ENCODE measurements around the gene FIS1.
"Not testable (repeated sequence)": the region's sequence is repeated elsewhere in the genome, so short reads cannot be mapped to it uniquely, and the experiment has no call there.

The FIS1 gene

DNA sequence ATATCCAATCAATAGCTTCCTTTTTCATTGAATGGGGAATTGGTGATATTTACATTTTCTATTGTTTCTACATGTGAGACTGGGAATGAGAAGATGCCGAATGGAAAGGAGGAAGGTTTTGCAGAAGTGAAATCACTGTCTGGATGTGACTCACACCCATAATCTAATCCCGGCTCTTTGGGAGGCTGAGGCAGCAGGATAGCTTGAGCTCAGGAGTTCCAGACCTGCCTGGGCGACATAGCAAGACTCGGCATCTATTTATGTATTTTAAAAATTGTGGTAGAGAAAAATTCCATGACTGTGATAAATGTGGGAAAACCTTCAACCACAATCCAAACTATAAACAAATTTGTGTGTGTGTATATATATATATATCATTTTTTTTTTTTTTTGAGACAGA is 10.9 kb upstream of the FIS1 start:
- no peak for DNase-seq (ENCODE audit: low spot score)

DNA sequence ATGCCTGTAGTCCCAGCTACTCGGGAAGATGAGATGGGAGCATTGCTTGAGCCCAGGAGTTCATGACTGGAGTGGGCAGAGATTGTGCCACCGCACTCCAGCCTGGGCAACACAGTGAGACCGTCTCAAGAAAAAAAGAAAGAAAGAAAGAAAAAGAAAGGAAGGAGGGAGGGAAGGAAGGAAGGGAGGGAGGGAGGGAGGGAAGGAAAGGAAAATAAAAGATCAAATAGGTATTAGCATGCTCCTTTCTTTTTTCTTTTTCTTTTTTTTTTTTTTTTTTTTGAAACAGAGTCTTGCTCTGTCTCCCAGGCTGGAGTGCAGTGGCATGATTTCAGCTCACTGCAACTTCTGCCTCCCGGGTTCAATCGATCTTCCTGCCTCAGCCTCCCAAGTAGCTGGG is 8.3 kb upstream of the FIS1 start:
- not testable (repeated sequence) for DNase-seq (ENCODE audit: low spot score)

GRCh38 chr7:101251871-101252659 is 7.2 kb upstream of the FIS1 start:
- DNase-seq (ENCODE audit: low spot score): peak; percentile 96

- no peak for DNase-seq (ENCODE audit: low spot score)
These were observed 5.4 kb upstream of the FIS1 start for GRCh38 chr7:101250324-101250723.

GRCh38 chr7:101248276-101248675 is 3.4 kb upstream of the FIS1 start:
- DNase-seq (ENCODE audit: low spot score): no peak

DNA sequence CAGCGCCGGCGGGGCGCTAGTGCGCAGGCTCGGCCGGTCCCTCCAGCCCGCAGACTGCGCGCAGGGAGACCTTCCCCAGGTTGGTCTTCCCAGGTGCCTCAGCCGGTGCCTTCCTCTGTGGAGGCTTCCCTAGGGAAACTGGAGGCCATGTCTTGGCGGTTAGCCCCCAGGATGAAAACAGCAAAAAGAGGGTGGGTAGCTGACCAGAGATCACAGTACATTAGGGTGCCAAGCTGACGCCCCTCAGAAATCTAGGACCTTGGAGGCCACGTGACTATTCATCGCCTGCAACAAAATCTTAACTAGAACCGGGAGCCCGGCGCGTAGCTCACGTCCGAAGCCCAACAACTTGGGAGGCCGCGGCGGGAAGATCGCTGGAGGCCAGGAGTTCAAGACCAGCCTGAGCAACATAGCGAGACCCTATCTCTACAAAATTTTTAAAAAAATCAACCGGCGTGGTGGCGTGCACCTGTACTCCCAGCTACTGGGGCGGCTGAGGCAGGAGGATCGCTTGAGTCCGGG is 327 bp upstream of the FIS1 start:
- no peak for DNase-seq (ENCODE audit: low spot score)

DNA sequence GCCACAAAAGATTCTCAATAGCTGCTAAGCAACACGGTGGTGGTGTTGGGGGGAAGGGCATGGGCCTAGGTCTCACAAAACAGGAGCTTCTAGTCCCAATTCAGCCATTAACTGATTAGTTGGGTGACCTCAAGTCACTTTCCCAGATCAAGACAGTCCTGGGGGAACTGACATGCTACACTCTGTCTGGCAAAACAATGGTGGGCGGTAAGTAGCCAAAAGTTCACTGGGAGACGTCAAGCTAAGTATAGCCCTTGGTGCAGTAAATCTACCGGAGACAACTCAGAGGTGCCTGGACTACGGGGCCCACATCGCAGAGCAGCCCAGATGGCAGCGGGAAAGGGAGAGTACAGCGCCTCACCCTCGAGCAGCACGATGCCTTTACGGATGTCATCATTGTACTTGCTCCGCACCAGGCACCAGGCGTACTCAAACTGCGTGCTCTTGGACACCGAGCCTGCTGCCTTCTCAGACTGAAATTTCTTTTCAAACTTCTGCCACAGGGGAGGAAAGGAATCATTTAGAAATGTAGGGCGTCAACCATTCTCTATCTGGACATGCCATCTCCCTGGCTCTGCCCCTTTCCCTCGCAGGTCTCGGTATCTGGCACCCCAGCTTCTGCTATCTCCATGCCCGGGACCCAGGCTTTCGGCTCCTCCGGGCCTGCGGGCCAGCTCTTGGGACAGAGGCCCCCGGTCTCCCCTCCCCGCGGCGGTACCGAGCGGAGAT is 1.1 kb downstream of the FIS1 start:
- no peak for DNase-seq (ENCODE audit: low spot score)

GRCh38 chr7:101241443-101242349 is 3.2 kb downstream of the FIS1 start:
- DNase-seq (ENCODE audit: low spot score): no peak

- DNase-seq (ENCODE audit: low spot score): no peak
These were observed 3.9 kb downstream of the FIS1 start for GRCh38 chr7:101241015-101241363.

DNA sequence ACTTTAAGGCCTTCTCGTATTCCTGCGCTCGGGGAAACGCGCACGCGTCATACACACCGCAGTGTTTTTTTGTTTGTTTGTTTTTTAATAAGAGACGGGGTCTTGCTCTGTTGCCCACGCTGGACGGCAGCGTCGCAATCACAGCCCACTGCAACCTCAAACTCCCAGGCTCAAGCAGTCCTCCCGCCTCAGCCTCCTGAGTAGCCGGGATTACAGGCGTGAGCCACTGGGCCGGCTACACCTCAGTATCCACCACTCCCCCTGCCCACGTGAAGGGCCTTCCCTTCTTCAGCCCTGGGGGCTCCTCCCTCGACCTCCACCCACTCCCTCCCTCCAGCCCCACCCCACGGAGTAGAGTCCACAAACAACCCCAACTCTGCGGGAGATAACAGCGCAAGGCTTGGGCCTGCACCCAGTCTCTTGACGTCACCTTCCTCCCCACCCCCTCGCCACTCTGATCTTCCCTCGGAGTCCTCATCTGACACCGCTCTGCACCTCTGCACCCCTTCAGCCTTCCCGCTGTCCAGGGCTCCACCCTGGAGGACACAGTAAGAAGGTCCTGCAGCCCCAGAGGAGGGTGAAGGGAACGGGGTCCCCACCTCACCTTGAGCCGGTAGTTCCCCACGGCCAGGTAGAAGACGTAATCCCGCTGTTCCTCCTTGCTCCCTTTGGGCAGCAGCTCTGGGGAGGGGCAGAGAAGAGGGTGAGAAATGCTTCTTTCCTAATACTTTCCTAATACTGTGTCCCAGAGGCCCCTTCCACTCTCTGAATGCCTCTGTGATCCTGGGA is 4.5 kb downstream of the FIS1 start:
- no peak for DNase-seq (ENCODE audit: low spot score)

GRCh38 chr7:101239951-101240220 is 5.0 kb downstream of the FIS1 start:
- DNase-seq (ENCODE audit: low spot score): no peak

GRCh38 chr7:101239191-101239950 is 5.5 kb downstream of the FIS1 start:
- DNase-seq (ENCODE audit: low spot score): no peak

- no peak for DNase-seq (ENCODE audit: low spot score)
These were observed 6.4 kb downstream of the FIS1 start for GRCh38 chr7:101238226-101239182.

DNA sequence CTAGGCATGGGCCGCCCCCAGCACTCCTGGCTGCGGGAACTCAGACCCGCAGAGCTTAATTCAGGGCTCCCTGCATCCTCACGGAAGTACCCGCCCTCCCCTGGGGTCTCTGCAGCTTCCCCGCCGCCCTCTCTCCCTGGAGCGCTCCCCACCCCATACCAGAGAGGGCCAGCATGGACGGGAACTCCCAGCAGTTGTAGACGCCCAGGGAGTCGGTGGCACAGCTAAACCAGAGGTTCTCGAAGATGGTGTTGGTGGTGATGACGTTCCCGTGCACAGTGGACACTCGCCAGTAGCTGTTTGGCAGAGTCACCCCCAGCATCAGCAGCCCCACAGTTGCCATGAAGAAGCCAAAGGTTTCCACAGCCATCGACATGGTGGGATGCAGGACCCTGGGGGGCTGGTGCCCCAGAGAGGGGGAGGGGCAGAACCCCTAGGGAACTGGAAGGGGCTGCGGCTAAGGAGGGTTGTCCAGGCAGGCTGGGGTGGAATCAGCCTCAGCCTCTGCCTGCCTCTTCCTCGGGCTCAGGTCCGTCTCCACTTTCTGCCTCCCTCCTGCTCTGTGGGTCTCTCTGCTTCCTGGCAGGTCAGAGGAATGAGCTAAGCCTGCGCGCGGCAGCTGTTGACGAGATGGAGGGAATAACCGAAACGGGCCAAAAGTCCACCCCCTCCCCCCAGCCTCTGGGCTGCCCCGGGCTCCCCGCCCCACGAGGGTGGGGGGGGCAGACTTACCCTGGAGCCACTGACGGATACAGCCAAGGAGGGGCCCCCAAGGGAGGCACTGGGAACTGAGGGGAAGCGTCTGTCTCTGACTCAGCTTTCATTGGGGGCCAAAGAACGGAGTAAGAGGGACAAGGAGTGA is 7.4 kb downstream of the FIS1 start, which contains the start of gene CLDN15:
Gene CLDN15 (minus strand): TSS at position 597 of the 862 bp plus-strand sequence. CDS start 221 bp downstream, at position 376.
- no peak for DNase-seq (ENCODE audit: low spot score)

DNA sequence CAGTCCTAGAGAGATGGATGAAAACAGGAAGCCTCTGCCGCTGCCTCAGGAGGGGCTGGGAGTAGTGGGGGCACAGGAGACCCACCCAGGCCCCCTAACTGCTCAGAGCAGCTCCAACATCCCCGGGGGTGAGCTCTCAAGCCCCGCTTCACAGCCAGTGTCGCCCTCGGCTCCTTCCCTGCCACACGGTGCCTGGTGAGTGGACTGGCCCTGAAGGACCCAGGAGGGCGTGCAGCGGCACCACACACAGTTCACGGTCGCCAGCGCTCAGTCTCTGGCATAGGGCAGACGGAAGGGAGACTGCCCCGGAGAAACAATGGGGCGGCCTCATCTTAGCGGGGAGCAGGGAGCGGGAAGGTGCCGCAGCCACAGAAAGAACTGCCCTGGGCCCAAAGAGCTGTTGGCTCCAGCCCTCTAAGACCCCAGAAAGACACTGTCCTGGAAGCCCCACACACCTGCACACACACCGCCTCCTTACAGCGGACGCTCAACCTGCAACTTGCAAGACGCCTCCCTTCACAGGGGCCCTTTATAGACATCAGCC is 8.5 kb downstream of the FIS1 start:
- no peak for DNase-seq (ENCODE audit: low spot score)

- no peak for DNase-seq (ENCODE audit: low spot score)
These were observed 9.4 kb downstream of the FIS1 start for GRCh38 chr7:101235522-101235921.

DNA sequence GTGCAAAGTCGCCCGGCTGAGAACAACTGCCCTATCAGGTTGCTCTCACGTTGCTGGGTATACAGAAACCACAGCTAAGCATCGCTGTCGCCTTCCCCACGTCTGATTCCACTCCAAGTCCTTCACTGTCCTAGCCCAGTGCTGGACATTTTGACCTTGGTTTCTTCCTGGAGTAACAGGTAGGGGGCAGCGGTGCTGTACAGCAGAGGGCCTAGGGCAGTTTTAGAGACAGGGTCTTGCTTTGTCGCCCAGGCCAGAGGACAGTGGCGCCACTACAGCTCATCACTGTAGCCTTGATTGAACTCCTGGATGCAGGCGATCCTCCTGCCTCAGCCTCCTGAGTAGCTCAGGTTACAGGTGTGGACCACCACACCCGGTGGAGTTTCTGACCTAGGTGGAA is 9.8 kb downstream of the FIS1 start:
- DNase-seq (ENCODE audit: low spot score): no peak

- DNase-seq (ENCODE audit: low spot score): no peak
These were observed 10.2 kb downstream of the FIS1 start for GRCh38 chr7:101234636-101235035.
